ENCODE measurements around the gene SH3BP4.

- peak; percentile 34; the same call in 1 of the 2 replicates for TF ChIP-seq CTCF (conservative IDR thresholded peaks at IDR 0.05; ENCODE audit: low read depth, low read length)
- TF ChIP-seq EZH2 (IDR thresholded peaks at IDR 0.05; ENCODE audit: borderline replicate concordance, low read depth, low read length, poor library complexity, severe bottlenecking): no peak
Measured at GRCh38 chr2:235005603-235006259, 53.9 kb downstream of the SH3BP4 start.
